ENCODE data around the gene PEAK1. TPM values are rescaled to one million over a fixed set of nuclear protein-coding genes. Genes with fewer than 3 reads are reported as not detected.

Gene PEAK1
- total RNA-seq, 1 donor from 2014 or later = 75.2 TPM

- Histone ChIP-seq H3K4me3 (no peak overlapping the region), H3K27ac (replicated peaks) (no peak overlapping the region), H3K36me3 (no peaks in the 10 kb centered on the region), H3K27me3 (ENCODE audit: low read depth) (no peaks in the 10 kb centered on the region), H3K4me1 (peaks cover 52% of the 10 kb centered on the region), H3K9me3 (replicated peaks) (no peaks in the 10 kb centered on the region)
- DNase-seq = no peak
- TF ChIP-seq CTCF (IDR thresholded peaks at IDR 0.05; ENCODE audit: borderline replicate concordance) = no peak
- intact Hi-C loops (cut with micrococcal nuclease) = no loop called here
Observed at GRCh38 chr15:77068633-77069032, 351.3 kb downstream of the PEAK1 start.

GRCh38 chr15:77067691-77068367 is 352.1 kb downstream of the PEAK1 start:
- peaks cover 52% of the 10 kb centered on the region for H3K4me1 ChIP-seq
- intact Hi-C loops (cut with micrococcal nuclease) = no loop called here
- peak overlapping the region; percentile 4 for H3K27ac ChIP-seq (replicated peaks)
- no peaks in the 10 kb centered on the region for H3K27me3 ChIP-seq (ENCODE audit: low read depth)
- no peak for DNase-seq
- no peaks in the 10 kb centered on the region for H3K36me3 ChIP-seq
- H3K9me3 ChIP-seq (replicated peaks) = no peaks in the 10 kb centered on the region
- no peak overlapping the region for H3K4me3 ChIP-seq
- TF ChIP-seq CTCF (IDR thresholded peaks at IDR 0.05; ENCODE audit: borderline replicate concordance) = no peak

GRCh38 chr15:77066971-77067690 is 352.8 kb downstream of the PEAK1 start:
- H3K36me3 ChIP-seq = no peaks in the 10 kb centered on the region
- no peaks in the 10 kb centered on the region for H3K27me3 ChIP-seq (ENCODE audit: low read depth)
- intact Hi-C loops (cut with micrococcal nuclease) = no loop called here
- no peak overlapping the region for H3K4me3 ChIP-seq
- no peak for TF ChIP-seq CTCF (IDR thresholded peaks at IDR 0.05; ENCODE audit: borderline replicate concordance)
- H3K9me3 ChIP-seq (replicated peaks) = no peaks in the 10 kb centered on the region
- H3K4me1 ChIP-seq = peaks cover 54% of the 10 kb centered on the region
- no peak for DNase-seq
- H3K27ac ChIP-seq (replicated peaks) = peak overlapping the region; percentile 4

GRCh38 chr15:77064539-77065308 is 355.2 kb downstream of the PEAK1 start:
- intact Hi-C loops (cut with micrococcal nuclease) = no loop called here
- TF ChIP-seq CTCF (IDR thresholded peaks at IDR 0.05; ENCODE audit: borderline replicate concordance) = no peak
- DNase-seq = no peak
- H3K4me1 ChIP-seq = peaks cover 67% of the 10 kb centered on the region
- no peaks in the 10 kb centered on the region for H3K27me3 ChIP-seq (ENCODE audit: low read depth)
- no peak overlapping the region for H3K4me3 ChIP-seq
- H3K9me3 ChIP-seq (replicated peaks) = no peaks in the 10 kb centered on the region
- no peak overlapping the region for H3K27ac ChIP-seq (replicated peaks)
- H3K36me3 ChIP-seq = no peaks in the 10 kb centered on the region

GRCh38 chr15:77064063-77064462 is 355.8 kb downstream of the PEAK1 start:
- Histone ChIP-seq H3K4me1 (peaks cover 63% of the 10 kb centered on the region), H3K9me3 (replicated peaks) (no peaks in the 10 kb centered on the region), H3K4me3 (no peak overlapping the region), H3K27me3 (ENCODE audit: low read depth) (no peaks in the 10 kb centered on the region), H3K36me3 (no peaks in the 10 kb centered on the region), H3K27ac (replicated peaks) (no peak overlapping the region)
- TF ChIP-seq CTCF (IDR thresholded peaks at IDR 0.05; ENCODE audit: borderline replicate concordance) = no peak
- no peak for DNase-seq
- intact Hi-C loops (cut with micrococcal nuclease) = no loop called here

Measured in left ventricle myocardium inferior (tissue), 1 donor.